Activated CD4-positive, alpha-beta T cell treated with anti-CD3 and anti-CD28 coated beads for 36 hours (primary cell): ENCODE measurements around the gene ZNF689. TPM values are rescaled to one million over a fixed set of nuclear protein-coding genes. Genes with fewer than 3 reads are reported as not detected.
A peak's percentile ranks its signal among the peaks of the same experiment; 100 is the strongest.

Experiments used
- ATAC-seq: fragments of 200-7000 bp; cut with Tn5 transposase; one replicate; pipeline ENCODE4 v1.10.0; 2021; ENCODE audit warnings: mild to moderate bottlenecking, moderate library complexity
- CTCF ChIA-PET: fragments of 350-600 bp; sonication (Branson Sonifier 250); formaldehyde crosslinking; loops from one replicate; lab custom pipeline; 2021; ENCODE audit warnings: antibody characterized with exemption; lab: Charles Lee
- POLR2A ChIA-PET: fragments of 350-600 bp; sonication (Branson Sonifier 250); formaldehyde crosslinking; loops from one replicate; lab custom pipeline; 2021; ENCODE audit warnings: antibody characterized with exemption, inconsistent platforms; lab: Charles Lee
- DNase-seq: peaks from one replicate; pipeline ENCODE4 v3.0.0-alpha.2; 2020
- H3K27ac Mint-ChIP-seq: one replicate; pipeline ENCODE4 v1.8.0; 2021; ENCODE audit warnings: mixed read lengths
- H3K27me3 Mint-ChIP-seq: one replicate; pipeline ENCODE4 v1.8.0; 2021; ENCODE audit warnings: mixed read lengths
- H3K36me3 Mint-ChIP-seq: one replicate; pipeline ENCODE4 v1.8.0; 2021; ENCODE audit warnings: low read depth, mixed read lengths
- H3K4me1 Mint-ChIP-seq: one replicate; pipeline ENCODE4 v1.8.0; 2021; ENCODE audit warnings: mixed read lengths
- H3K4me3 Mint-ChIP-seq: one replicate; pipeline ENCODE4 v1.8.0; 2021; ENCODE audit warnings: mild to moderate bottlenecking, moderate library complexity, mixed read lengths
- H3K9me3 Mint-ChIP-seq: one replicate; pipeline ENCODE4 v1.8.0; 2021; ENCODE audit warnings: low read depth, mixed read lengths
- intact Hi-C, 2 experiments: fragments of 100-400 bp; cut with DNase I in 1 of 2; cut with micrococcal nuclease in 1 of 2; formaldehyde crosslinking; loops; one replicate each; pipeline versions ENCODE4 v1.14.2 to v1.15.1; 2022 to 2024; cut with DNase I, micrococcal nuclease
- total RNA-seq, 2 experiments: library from RNA; stranded (reverse); gene quantifications; one replicate each; pipeline ENCODE4 v1.2.3, GENCODE V29; 2021

The ZNF689 gene
- total RNA-seq, 2 experiments from 2014 or later, result 9.0 to 10.7 TPM

GRCh38 chr16:30619638-30620037, 9.4 kb upstream of the ZNF689 start:
- H3K4me1 Mint-ChIP-seq, result no peaks in the 10 kb centered on the region
- intact Hi-C loops, result loop anchor here (5.0 to 10.0 kb wide), 2 partner anchors 187 to 495 kb away; partner anchors contain the start of genes DCTPP1 (in 1 of the 2) and MAPK3 (in 1 of the 2)
- H3K36me3 Mint-ChIP-seq, result no peaks in the 10 kb centered on the region
- H3K27me3 Mint-ChIP-seq, result no peaks in the 10 kb centered on the region
- H3K9me3 Mint-ChIP-seq, result no peaks in the 10 kb centered on the region
- POLR2A ChIA-PET, result no interaction called here
- DNase-seq (no peak), ATAC-seq (no peak)
- CTCF ChIA-PET, result interaction anchor here (0.6 to 1.8 kb wide), 7 partner anchors 9 to 213 kb away, joined by 3 to 13 read pairs (median 4); partner anchors contain the start of gene ZNF771
- no peak overlapping the region for H3K4me3 Mint-ChIP-seq
- no peak overlapping the region for H3K27ac Mint-ChIP-seq

- H3K4me1 Mint-ChIP-seq, result no peaks in the 10 kb centered on the region
- no peaks in the 10 kb centered on the region for H3K36me3 Mint-ChIP-seq
- POLR2A ChIA-PET, result no interaction called here
- DNase-seq (no peak), ATAC-seq (no peak)
- intact Hi-C loops, result loop anchor here (5.0 to 10.0 kb wide), 2 partner anchors 187 to 494 kb away; partner anchors contain the start of genes DCTPP1 (in 1 of the 2) and MAPK3 (in 1 of the 2)
- H3K9me3 Mint-ChIP-seq, result no peaks in the 10 kb centered on the region
- H3K4me3 Mint-ChIP-seq, result no peak overlapping the region
- H3K27ac Mint-ChIP-seq, result no peak overlapping the region
- CTCF ChIA-PET, result interaction anchor here (0.6 to 1.8 kb wide), 6 partner anchors 10 to 201 kb away, joined by 3 to 13 read pairs (median 4); no protein-coding TSS in a partner anchor
- H3K27me3 Mint-ChIP-seq, result no peaks in the 10 kb centered on the region
Measured at GRCh38 chr16:30619202-30619601, 9.0 kb upstream of the ZNF689 start.

- intact Hi-C loops, result loop anchor here (1.0 to 10.0 kb wide), 3 partner anchors 183 to 491 kb away; partner anchors contain the start of genes DCTPP1 (in 2 of the 2) and MAPK3 (in 1 of the 2)
- H3K27ac Mint-ChIP-seq, result no peak overlapping the region
- ChIA-PET CTCF (interaction anchor here (0.6 to 11.8 kb wide), 41 partner anchors 9 to 560 kb away, joined by 3 to 99 read pairs (median 4); partner anchors contain the start of genes DCTPP1, SEPTIN1, ZNF688 and ZNF747), POLR2A (interaction anchor here (0.6 to 1.0 kb wide), 3 partner anchors 9 to 186 kb away, joined by 3 to 4 read pairs (median 3); partner anchors contain the start of gene DCTPP1)
- H3K9me3 Mint-ChIP-seq, result no peaks in the 10 kb centered on the region
- no peaks in the 10 kb centered on the region for H3K36me3 Mint-ChIP-seq
- no peaks in the 10 kb centered on the region for H3K27me3 Mint-ChIP-seq
- peaks cover 4% of the 10 kb centered on the region for H3K4me1 Mint-ChIP-seq
- DNase-seq (peak; percentile 94), ATAC-seq (peak; percentile 89)
- no peak overlapping the region for H3K4me3 Mint-ChIP-seq
Measured at GRCh38 chr16:30615358-30616091, 5.3 kb upstream of the ZNF689 start.

GRCh38 chr16:30609002-30609925, 925 bp downstream of the ZNF689 start:
- Mint-ChIP-seq H3K27me3 (no peaks in the 10 kb centered on the region), H3K27ac (peak overlapping the region; percentile 96), H3K36me3 (peaks cover 24% of the 10 kb centered on the region), H3K4me3 (peak overlapping the region; percentile 80), H3K9me3 (no peaks in the 10 kb centered on the region), H3K4me1 (peaks cover 19% of the 10 kb centered on the region)
- POLR2A ChIA-PET, result interaction anchor here (0.6 to 1.6 kb wide), 14 partner anchors 11 to 437 kb away, joined by 3 to 9 read pairs (median 4); partner anchors contain the start of genes DCTPP1, FBRS, TBC1D10B and ZNF688
- CTCF ChIA-PET, result interaction anchor here (0.7 to 11.8 kb wide), 11 partner anchors 9 to 214 kb away, joined by 3 to 99 read pairs (median 3); partner anchors contain the start of gene DCTPP1
- ATAC-seq, result peak; percentile 45
- peak; percentile 67 for DNase-seq
- intact Hi-C loops, result no loop called here

- H3K4me3 Mint-ChIP-seq, result no peak overlapping the region
- CTCF ChIA-PET, result interaction anchor here (1.7 to 11.8 kb wide), 3 partner anchors 6 to 23 kb away, joined by 8 to 99 read pairs (median 10); no protein-coding TSS in a partner anchor
- H3K4me1 Mint-ChIP-seq, result peaks cover 19% of the 10 kb centered on the region
- DNase-seq (no peak), ATAC-seq (no peak)
- intact Hi-C loops, result no loop called here
- peaks cover 29% of the 10 kb centered on the region for H3K36me3 Mint-ChIP-seq
- H3K27me3 Mint-ChIP-seq, result no peaks in the 10 kb centered on the region
- no peak overlapping the region for H3K27ac Mint-ChIP-seq
- POLR2A ChIA-PET, result no interaction called here
- H3K9me3 Mint-ChIP-seq, result no peaks in the 10 kb centered on the region
Measured at GRCh38 chr16:30606004-30606403, 4.2 kb downstream of the ZNF689 start.

- H3K4me1 Mint-ChIP-seq, result peaks cover 13% of the 10 kb centered on the region
- peaks cover 32% of the 10 kb centered on the region for H3K36me3 Mint-ChIP-seq
- POLR2A ChIA-PET, result no interaction called here
- no peaks in the 10 kb centered on the region for H3K27me3 Mint-ChIP-seq
- ATAC-seq, result no peak
- no peak for DNase-seq
- H3K4me3 Mint-ChIP-seq, result no peak overlapping the region
- CTCF ChIA-PET, result interaction anchor here (0.7 kb wide), 1 partner anchor 196 kb away, joined by 4 read pairs; no protein-coding TSS in a partner anchor
- H3K9me3 Mint-ChIP-seq, result no peaks in the 10 kb centered on the region
- intact Hi-C loops, result no loop called here
- H3K27ac Mint-ChIP-seq, result no peak overlapping the region
Measured at GRCh38 chr16:30605158-30605557, 5.0 kb downstream of the ZNF689 start.

- ATAC-seq (no peak), DNase-seq (no peak)
- Mint-ChIP-seq H3K4me3 (no peak overlapping the region), H3K9me3 (no peaks in the 10 kb centered on the region), H3K4me1 (peaks cover 13% of the 10 kb centered on the region), H3K27me3 (no peaks in the 10 kb centered on the region), H3K36me3 (peaks cover 32% of the 10 kb centered on the region), H3K27ac (no peak overlapping the region)
- CTCF ChIA-PET, result interaction anchor here (0.7 to 8.0 kb wide), 2 partner anchors 7 to 195 kb away, joined by 4 to 99 read pairs; partner anchors contain the start of gene ZNF689
- POLR2A ChIA-PET, result no interaction called here
- intact Hi-C loops, result no loop called here
Measured at GRCh38 chr16:30604316-30604947, 5.8 kb downstream of the ZNF689 start.

- CTCF ChIA-PET, result interaction anchor here (1.0 to 8.0 kb wide), 3 partner anchors 8 to 174 kb away, joined by 3 to 99 read pairs (median 3); partner anchors contain the start of genes DCTPP1 and ZNF689
- H3K4me3 Mint-ChIP-seq, result no peak overlapping the region
- no peaks in the 10 kb centered on the region for H3K27me3 Mint-ChIP-seq
- H3K36me3 Mint-ChIP-seq, result peaks cover 32% of the 10 kb centered on the region
- no peak for ATAC-seq
- POLR2A ChIA-PET, result no interaction called here
- H3K9me3 Mint-ChIP-seq, result no peaks in the 10 kb centered on the region
- DNase-seq, result no peak
- intact Hi-C loops, result no loop called here
- no peak overlapping the region for H3K27ac Mint-ChIP-seq
- H3K4me1 Mint-ChIP-seq, result peaks cover 10% of the 10 kb centered on the region
Measured at GRCh38 chr16:30603945-30604315, 6.3 kb downstream of the ZNF689 start.

GRCh38 chr16:30602616-30603277, 7.4 kb downstream of the ZNF689 start:
- H3K27me3 Mint-ChIP-seq, result no peaks in the 10 kb centered on the region
- H3K4me1 Mint-ChIP-seq, result peaks cover 7% of the 10 kb centered on the region
- intact Hi-C loops, result no loop called here
- H3K4me3 Mint-ChIP-seq, result no peak overlapping the region
- no peak for DNase-seq
- peaks cover 29% of the 10 kb centered on the region for H3K36me3 Mint-ChIP-seq
- ChIA-PET POLR2A (interaction anchor here (0.5 kb wide), 1 partner anchor 188 kb away, joined by 4 read pairs; no protein-coding TSS in a partner anchor), CTCF (interaction anchor here (0.7 to 8.0 kb wide), 11 partner anchors 9 to 490 kb away, joined by 3 to 99 read pairs (median 3); partner anchors contain the start of genes DCTPP1, GDPD3 and ZNF689)
- ATAC-seq, result no peak
- H3K27ac Mint-ChIP-seq, result no peak overlapping the region
- H3K9me3 Mint-ChIP-seq, result no peaks in the 10 kb centered on the region

- Mint-ChIP-seq H3K36me3 (peaks cover 24% of the 10 kb centered on the region), H3K4me3 (no peak overlapping the region), H3K9me3 (no peaks in the 10 kb centered on the region), H3K27ac (no peak overlapping the region), H3K4me1 (peaks cover 6% of the 10 kb centered on the region), H3K27me3 (no peaks in the 10 kb centered on the region)
- intact Hi-C loops, result no loop called here
- DNase-seq (no peak), ATAC-seq (no peak)
- POLR2A ChIA-PET, result interaction anchor here (1.0 kb wide), 1 partner anchor 75 kb away, joined by 5 read pairs; no protein-coding TSS in a partner anchor
- CTCF ChIA-PET, result interaction anchor here (0.6 to 8.0 kb wide), 5 partner anchors 10 to 489 kb away, joined by 3 to 99 read pairs (median 5); partner anchors contain the start of genes DCTPP1, GDPD3 and ZNF689
Measured at GRCh38 chr16:30601966-30602365, 8.2 kb downstream of the ZNF689 start.
